NCI-H748 (cell line): ENCODE data around the gene PIK3R1.

Source experiments
- DNase-seq: peaks from one replicate; lab custom pipeline; 2025; ENCODE audit not compliant: unreplicated experiment; lab: John Stamatoyannopoulos, UW

PIK3R1 gene

DNA sequence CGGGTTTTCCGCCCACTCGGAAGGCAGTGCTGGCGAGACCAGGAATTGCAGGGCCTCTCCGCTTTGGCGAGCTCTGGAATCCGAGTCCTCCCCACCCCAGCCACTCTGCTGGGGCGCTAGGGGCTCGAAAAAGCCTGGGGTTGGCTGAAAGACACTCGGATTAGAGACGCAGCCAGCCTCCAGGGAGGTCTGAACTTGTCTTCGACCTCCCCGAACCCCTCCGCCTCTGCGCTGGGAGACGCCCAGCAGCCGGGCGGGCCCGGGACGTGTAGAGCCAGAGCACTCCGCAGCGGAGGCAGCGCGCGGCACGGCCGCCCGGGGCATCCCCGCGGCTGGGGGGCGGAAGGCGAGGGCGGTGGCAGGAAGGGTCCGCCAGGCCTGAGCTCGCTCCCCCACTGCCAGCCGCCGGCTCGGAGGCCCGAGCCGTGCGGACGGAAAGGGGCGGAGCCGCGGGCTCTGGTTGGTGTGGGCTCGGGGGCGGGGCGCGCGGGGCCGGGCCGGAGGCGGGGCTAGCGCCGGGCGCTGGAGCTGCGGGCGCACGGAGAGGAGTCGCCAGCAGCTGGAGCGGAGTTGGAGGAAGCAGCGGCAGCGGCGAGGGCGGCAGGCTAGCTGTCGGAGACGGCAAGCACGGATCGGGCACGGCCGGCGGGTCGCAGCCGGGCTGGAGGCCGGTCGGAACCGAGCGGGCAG is at the start of gene PIK3R1:
Gene PIK3R1, plus strand, starts transcription at position 549 of the 690 bp plus-strand sequence. CDS start 10,920 bp downstream, outside the sequence.
- peak; percentile 97 for DNase-seq

DNA sequence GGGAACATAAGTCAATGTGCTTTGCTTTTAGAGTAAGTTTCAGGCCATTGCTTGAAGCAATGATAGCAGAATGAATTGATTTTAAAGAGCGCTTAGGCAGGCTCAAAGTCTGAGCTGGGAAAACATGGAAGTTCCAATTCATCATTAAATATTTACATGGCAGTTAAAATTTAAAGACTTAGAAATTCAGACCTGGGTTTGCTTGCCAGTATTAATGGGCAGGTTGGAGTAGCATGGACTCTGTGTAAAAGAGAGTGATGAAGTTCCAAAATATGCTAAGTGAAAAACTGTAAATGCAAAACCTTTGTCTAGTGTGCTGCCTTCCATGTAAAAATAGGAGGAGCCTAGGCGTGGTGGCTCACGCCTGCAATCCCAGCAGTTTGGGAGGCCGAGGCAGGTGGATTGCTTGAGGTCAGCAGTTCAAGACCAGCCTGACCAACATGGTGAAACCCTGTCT is 48.3 kb upstream of the PIK3R1 start:
- DNase-seq, result no peak

DNA sequence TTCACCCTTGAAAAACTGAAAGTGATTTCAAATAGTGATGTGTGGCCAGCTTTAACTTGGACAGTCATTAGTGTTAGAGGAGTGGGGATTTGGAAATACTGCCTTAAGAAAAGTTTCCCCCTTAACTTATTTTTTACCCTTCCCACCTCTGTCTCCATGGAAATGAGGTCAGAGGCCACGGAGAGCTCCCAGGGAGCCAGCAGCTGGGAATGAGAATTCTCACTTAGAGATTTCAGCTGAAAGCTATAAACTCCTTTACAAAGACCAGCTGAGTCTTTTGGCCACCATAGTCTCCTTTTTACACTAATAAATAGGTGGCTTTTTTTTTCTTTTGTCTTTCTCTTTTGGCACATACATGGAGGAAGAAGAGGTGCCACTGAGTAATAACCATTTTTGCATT is 45.7 kb upstream of the PIK3R1 start:
- no peak for DNase-seq

DNA sequence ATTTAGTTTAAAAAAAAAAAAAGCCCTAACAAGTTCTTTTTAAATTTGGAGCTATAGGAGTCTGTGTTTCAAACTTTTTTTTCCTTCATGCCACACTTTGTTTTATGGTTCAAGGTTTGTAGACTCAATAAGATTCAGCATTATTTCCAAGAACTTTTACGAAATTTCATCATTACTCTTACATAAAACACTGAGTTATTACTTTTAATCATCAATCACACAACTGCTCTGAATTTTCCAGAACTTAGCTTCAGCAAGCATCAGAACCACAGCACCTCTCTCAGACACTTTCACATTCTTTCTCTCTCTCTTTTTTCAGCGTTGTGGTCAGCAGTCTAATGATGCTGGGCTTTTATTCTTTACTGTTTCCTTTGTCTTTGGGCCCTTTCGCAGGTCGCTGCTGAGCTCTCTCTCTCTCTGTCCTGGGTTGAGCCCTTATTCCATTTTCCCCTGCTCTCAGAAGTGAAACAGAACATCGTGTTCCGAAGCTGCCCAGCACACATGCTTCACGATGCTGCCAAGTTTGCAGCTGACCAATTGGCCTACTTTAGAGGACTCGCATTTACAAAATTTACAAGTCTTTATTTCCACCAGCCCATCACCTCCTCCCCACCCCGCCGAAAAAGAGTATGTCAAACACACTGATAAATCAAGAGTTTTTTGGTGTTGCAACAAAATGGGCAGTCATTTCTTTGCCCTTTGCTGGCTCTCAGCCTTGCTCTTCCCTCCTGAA is 44.6 kb upstream of the PIK3R1 start:
- no peak for DNase-seq

DNA sequence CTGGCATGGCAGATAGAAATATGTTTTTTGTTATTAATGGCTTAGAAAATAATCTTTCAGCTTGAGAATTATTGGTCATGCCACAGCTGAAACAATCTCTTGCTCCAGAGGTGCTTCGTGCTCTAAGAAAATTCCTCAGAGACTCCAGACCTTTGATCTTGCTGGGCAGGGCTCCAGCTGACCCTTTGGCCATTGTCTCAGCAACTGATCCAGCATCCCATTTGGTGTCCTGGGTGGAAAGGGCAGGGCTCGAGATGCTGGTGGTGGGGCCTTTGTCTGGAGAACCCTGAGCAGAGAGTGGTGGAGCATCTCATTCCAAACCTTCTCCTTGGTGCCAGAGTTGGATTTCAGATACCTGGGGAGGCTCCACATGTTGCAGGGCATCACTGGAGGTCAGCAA is 43.2 kb upstream of the PIK3R1 start:
- no peak for DNase-seq

DNA sequence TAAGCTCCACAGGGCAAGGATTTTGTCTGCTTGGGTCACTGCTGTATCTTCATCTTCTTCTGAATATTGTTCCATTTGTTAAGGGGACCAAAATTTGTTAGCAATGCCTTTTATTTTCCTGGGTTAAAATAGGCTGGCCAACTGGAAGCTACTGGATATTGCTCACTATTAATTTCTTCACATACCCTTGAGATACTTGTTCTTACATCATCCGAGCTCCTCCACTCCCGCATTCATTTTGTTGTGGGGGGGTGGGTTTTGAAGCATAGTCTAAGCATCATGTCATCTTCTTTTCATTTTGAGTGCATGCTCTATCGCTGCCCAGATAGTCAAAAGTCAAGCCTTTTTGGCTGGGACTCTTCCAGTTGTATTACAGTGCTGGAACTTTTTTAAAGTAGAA is 42.5 kb upstream of the PIK3R1 start:
- no peak for DNase-seq

DNA sequence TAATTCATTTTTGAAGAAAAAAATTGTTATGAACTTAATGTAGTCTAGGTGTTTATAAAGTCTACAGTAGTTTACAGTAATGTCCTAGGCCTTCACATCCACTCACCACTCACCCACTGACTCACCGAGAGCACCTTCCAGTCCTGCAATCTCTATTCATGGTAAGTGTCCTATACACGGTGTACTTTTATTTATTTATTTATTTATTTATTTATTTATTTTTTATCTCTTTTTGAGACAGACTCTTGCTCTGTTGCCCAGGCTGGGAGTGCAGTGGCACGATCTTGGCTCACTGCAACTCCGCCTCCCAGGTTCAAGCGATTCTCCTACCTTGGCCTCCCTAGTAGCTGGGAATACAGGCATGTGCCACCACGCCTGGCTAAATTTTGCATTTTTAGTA is 39.3 kb upstream of the PIK3R1 start:
- no peak for DNase-seq

DNA sequence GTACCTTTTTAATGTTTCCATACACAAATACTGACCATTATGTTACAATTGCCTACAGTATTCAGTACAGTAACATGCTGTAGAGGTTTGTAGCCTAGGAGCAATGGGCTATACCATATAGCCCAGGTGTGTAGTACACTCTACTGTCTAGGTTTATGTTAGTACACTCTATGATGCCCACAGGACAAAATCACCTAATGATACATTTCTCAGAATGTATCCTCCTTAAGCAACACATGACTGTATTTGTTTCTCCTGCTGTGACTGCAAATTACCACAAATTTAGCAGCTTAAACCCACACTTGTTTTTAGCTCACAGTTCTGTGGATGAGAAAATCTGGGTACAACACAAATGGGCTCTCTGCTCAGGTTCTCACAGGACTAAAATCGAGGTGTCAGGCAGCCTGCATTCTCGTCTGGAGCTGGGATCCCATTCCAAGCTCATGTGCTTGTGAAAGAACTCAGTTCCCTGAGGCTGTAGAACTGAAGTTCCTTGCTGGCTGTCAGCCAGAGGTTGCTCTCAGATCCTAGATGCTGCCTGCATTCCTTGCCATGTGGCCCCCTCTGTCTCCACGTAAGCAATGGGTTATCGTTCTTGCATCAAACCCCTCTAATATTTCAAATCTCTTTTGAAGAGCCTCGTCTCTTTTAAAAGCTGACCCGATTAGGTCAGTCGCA is 38.6 kb upstream of the PIK3R1 start:
- no peak for DNase-seq

DNA sequence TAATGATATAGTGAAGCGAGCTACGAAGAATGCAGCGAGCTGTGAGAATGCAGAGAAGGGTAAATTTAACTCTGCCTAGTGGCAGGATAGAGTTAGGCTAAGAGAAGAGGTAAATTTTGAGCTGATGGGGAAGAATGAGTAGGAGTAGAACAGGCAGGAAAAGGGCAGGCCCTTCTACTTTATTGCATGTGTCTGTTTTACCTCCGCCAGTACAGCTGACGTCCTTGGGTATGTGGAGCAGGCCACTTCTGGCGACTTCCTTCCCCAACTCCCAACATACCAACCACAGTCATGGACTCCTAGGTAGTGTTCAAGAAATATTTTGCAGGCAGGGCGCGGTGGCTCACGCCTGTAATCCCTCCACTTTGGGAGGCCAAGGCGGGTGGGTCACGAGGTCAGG is 37.9 kb upstream of the PIK3R1 start:
- no peak for DNase-seq

DNA sequence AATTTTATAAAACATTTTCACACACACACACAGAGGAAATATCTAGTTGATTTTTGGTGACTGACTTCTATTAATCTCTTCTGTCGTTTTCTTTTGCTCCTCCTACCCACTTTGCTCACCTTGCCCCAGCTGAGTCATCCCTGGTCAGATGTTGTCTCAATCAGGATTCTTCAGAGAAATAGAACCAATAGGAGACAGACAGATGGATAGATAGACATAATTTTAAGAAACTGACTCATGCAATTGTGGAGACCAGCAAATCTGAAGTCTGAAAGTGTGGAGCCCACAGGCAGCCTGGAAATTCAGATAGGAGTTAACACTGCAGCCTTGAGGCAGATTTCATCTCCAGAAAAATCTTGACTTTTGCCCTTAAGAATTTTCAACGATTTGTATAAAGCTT is 37.0 kb upstream of the PIK3R1 start:
- no peak for DNase-seq

DNA sequence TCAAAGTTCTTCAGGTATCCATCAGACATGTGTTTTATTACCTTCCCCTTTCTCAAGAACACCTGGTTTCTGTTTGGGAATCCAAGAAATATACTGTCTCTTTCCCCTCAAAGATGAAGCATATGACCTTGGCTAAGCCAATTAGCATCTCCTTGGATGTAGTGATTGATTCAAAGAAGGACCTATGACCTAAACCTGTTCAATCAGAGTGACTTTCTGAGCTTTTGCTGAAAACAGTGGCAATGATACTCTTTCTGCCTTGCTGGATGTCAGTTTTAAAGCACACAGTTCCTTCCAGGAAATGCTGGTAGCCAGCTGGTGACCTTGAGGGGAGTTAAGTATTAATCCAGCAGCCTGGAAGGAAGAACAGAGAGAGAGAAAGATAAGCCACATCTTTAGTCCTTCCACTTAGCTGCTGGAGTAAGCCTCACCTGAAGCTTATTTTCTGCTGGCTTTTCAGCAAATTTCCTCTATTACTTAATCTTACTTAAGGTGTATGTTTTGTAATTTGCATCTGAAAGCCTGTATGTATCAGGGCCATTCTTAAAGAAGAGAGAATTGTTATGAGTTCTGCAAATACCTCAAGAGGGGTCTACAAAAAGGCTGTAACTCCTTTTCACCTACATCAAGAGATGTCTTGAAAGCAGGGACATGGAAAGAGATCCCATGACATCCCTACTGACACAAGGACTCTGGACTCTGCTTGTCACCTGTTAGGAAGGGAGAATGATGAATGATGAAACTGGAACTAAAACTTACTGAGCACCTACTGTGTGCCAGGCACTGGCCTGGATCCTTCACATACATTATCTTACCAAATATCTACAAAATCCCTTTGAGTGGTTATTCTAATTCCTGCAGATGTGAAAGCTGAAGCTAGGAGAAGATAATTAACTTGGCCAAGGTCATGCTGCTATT is 35.2 kb upstream of the PIK3R1 start:
- no peak for DNase-seq

DNA sequence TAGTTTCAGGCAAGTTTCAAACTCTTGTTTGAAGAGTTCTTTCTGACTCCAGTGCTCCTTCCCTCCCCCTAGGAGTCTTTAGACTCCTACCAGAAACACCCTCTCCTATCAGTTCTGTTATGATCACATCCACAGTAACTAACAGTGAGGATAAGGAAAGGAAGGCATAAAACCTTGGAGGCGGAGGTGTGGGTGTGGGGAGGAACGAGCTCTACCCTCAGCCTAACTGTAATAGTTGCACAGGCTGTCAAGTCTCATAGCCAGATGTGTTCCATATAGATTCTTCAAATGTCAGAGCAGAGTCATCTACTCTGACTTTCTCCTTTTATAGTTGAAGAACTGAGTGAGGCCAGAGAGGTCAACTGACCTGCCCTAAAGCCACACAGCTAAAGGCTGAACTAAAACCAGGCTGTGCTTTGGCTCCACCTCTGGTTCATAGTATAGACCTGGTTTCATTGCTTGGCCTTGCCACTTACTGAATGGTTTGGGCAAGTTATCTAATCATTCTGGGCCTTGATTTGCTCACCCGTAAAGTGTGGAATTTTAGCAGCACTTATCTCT is 34.4 kb upstream of the PIK3R1 start:
- no peak for DNase-seq

DNA sequence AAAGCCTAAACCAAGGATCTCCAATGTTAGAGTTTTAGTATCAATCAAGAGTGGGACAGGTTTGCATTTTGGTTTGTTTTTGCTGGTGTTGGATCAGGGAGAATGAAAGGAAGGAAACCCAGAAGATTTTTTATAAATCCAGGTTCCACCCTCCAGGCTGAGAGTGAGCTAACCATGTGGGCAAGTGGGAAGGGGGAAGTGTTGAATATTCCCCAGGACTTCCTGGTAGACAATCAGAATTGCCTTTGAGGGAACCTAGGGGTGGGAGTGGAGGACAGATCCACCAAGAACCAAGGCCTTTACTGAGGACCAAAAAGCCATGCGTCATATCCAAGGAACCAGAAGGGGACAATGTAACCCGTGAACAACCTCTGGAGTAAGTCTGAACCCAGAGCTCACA is 33.5 kb upstream of the PIK3R1 start:
- DNase-seq, result no peak

DNA sequence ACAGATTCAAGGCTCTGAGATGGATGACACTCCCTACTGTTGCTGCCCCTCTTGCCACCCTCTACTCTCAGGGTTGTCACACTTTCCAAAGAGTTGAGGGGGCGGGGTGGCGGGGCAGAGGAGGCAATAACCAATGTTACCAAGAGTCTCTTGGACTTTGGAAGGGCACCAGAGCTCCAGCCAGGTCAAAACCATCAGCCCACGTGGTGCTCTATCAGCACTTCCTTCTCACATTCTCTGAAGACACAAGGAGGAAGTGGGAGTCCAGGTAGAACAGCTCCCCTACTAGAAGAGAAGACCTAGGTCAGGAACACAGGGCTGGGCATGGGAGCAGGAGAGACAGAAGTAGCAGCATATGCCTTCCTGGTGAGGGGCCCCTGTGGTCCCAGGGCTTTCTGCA is 33.0 kb upstream of the PIK3R1 start:
- no peak for DNase-seq

DNA sequence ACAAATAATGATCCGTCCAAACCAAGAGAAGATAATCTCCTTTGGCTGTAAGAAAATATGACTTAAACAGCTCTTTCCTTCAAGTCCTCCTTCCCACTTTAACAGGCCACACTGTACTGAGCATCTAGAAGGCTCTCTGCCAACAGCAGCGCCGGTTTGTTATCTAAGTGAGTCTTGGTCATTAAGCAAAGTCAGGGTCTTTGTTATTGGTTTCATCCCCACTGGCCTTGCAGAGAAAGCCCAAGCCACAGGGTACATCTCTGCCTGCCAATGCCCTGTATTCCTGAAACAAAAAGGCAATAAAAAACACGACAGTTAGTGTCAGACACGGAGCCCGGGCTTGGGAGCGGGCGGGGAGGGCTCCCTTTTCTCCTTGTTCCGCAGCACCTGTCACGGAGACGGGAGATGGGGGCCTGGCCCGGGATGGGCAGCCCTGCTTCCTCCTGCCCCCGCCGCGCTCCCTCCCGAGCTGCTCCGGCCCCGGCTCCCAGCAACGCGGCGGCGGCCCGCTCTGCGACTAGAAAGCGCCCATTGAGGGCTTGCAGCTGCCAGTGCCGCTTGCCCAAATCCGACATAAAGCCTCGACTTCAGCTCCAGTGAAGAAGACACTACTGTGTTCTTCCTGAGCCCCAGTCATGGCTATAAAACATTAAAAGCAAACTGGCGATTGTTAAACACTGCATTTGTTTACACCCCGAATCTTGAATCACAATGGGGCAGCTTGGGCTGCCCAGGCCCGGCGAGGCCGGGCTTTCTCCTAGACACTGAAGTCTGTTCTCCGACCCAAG is 28.1 kb upstream of the PIK3R1 start:
- DNase-seq, result peak; percentile 89

DNA sequence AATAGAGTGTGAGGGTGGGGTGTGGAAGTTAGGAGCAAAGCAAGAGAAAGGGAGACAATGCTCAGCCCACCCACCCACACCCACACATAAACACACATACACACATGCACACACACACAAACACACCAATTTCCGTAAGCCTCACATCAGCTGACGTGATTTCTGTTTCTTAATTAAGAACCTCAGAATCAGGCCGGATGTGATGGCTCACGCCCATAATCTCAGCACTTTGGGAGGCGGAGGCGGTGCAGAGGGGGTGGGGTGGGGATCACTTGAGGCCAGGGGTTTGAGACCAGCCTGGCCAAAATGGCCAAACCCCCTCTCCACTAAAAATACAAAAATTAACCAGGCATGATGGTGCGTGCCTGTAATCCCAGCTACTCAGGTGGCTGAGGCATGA is 26.4 kb upstream of the PIK3R1 start:
- peak; percentile 20 for DNase-seq

DNA sequence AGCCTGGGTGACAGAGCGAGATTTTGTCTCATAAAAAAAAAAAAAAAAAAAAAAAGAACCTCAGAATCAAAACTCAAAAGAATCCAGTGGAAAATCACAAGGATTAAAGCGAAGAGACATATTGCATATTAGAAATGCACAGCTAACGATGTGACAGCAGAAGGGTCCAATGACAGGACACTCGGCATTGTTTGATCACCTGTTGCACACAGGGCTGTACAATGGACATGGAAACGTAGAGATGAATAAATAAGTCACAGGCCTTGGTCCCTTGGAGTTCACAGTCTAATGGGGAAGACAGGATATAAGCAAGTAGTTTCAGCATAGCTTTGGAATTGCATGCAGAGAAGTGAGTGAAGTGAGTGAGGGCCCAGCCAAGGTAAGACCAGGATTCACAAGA is 25.9 kb upstream of the PIK3R1 start:
- peak; percentile 82 for DNase-seq

DNA sequence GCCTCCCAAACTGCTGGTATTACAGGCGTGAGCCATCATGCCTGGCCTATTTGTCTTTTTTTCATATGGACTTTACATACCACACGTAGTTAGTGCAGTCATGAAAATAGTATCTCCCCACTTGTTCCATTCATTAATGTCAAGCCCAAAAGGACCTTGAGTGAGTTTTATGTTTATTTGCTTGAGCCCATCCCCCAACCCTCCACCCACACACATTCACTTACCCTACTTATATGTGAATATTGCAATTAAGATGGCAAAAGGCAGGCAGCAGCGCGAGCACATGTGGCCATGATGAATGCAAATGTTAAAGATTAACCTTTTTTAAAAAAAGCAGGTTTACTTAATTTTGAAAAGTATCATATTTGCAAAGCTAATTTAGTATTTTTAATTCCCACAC is 24.9 kb upstream of the PIK3R1 start:
- no peak for DNase-seq

DNA sequence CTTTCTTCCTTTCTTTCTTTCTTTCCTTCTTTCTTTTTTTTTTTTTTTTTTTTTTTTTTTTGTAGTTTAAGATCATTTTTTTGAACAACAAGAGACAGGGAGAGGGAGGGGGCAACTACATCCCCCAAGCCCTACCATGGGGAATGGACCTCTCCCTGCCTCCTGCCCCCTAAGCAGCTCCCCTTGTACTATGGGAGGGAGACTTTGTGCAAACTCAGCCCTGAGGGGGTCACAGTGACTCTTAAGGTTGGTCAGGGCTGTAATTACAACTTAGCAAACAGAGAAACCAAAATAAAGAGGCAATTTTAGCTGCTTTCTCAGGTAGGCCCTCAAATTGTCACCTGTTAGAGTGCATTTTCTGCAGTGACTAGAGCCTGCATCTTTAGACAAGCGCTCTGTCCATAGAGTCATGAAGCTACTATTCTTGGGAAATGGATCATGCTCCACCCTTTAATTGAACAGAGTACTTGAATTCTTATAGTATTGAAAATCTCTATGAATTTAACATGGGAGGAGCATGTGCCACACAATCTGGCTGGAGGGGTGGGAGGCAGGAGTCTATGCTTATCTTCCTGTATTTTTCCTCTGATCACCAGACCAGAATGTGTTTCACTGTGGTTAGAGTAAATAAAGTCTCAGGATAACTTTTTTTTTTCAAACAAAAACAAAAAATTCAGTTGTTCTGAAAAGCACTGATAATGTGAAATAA is 24.3 kb upstream of the PIK3R1 start:
- DNase-seq, result peak; percentile 45
